GM21367 (cell line): ENCODE data around the gene ADAMTS2.

Experiments
- ATAC-seq: cut with Tn5 transposase; IDR thresholded peaks from one replicate; pipeline ENCODE4 v1.9.1; 2021; ENCODE audit not compliant: unreplicated experiment

The ADAMTS2 gene

DNA sequence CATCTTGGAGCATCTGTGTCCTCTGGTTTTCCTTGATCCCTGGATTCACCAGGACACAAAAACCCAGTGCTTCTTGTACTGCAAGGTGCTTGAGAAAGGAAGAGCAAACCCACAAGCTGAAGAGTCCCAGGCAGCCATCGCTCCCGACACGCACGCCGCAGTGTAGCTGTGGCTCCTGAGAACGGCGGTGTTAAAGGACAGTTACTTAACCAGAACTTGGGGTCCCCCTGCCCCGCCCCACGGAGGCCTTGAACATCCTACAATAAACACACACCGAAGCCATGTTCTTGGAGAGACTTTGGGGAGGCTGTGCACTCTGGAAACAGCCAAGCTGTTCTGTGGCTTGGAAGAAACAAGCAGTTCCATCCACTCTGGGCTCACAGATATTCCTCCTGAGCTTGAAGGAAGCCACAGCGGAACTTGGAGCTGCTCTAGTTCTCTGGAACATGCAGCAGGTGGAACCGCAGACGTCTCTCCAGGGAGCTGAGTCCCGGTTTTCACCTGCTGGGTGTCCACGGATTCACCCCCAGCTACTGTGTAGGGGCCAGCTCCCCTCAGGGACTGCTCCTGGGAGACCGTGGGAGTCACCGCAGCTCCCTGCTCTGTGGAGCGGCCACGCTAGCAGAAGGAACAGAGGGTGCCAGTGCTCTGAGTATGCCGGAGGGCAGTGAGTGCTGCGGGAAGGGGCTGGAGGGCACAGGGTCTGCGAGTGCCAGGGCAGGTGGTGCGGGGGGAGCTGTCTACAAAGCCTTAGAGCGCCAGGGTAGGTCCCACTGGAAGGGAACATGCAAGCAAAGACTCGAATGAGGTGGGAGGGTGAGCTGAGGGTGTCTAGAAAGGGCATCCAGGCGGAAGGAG lies 107.3 kb downstream of the ADAMTS2 start:
- no peak for ATAC-seq

- ATAC-seq, result no peak
These were observed 109.6 kb downstream of the ADAMTS2 start for GRCh38 chr5:179235416-179236400.

- no peak for ATAC-seq
These were observed 110.6 kb downstream of the ADAMTS2 start for GRCh38 chr5:179234563-179235135.

- ATAC-seq, result no peak
These were observed 111.2 kb downstream of the ADAMTS2 start for GRCh38 chr5:179233909-179234562.

DNA sequence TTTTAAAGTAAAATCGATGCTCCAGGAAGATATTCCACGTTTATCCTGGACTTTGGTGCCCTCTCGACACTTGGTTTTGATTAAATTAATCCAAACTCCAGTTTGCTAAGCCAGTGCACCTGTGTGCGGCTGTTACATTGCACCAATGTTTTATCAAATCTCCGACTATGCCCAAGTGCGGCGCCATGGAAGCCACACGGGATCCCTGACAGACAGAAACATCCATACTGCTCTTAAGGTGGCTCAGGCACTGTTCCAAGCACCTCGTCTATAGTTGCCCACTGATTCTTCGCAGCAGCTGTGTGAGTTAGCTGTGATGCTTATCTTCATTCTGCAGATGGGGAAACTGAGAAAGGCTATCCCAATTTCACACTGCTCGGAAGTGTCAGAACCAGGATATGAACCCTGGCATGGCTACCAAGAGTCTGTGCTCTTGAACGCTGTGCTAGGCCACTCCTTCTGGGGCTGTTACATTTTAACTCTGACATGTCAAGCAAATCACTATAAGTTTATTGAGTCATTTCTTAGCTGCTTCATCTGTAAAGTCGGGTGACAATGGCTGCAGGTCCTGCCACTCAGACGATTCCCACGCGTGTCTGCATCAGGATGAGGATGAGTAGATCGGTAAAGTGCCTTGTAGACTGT lies 113.0 kb downstream of the ADAMTS2 start:
- no peak for ATAC-seq

GRCh38 chr5:179231309-179231708 lies 114.0 kb downstream of the ADAMTS2 start:
- no peak for ATAC-seq

DNA sequence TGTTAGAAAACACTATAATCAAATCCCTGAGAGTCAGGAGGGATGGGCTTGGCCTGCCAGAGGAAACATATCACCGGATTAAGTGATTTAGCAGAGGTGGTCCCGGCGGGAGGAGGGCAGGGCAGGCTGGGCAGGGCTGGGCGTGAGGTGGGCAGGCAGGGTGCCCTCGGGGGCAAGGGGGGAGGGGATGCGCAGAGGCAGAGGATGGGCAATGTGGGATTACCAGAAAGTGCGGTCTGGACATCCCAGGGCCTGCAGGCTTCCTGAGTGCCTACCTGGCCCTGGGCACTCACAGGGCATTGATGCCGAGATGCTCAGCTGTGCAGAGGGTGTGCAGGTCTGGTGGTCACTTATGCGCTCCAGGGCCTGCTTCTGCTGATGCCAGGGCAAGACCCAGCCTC lies 115.2 kb downstream of the ADAMTS2 start:
- ATAC-seq, result no peak

DNA sequence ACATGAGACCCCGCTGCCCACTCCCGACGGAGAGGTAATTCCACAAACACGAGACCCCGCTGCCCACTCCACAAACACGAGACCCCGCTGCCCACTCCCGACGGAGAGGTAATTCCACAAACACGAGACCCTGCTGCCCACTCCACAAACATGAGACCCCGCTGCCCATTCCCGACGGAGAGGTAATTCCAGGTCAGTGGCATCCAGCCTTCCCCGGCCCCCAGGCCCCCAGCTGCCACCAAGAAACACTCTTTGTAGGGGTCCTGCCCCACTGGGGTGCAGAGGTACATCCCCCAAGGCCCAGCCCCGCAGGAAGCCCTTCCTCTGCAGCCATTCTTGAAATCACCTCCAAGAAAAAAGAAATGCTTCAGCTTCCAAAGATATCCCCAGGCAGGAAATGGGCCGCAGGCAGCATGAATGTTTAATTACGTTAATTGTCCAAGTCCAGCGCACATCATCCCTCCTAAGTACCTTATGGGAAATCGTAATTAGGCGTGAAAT lies 115.9 kb downstream of the ADAMTS2 start:
- ATAC-seq, result no peak

DNA sequence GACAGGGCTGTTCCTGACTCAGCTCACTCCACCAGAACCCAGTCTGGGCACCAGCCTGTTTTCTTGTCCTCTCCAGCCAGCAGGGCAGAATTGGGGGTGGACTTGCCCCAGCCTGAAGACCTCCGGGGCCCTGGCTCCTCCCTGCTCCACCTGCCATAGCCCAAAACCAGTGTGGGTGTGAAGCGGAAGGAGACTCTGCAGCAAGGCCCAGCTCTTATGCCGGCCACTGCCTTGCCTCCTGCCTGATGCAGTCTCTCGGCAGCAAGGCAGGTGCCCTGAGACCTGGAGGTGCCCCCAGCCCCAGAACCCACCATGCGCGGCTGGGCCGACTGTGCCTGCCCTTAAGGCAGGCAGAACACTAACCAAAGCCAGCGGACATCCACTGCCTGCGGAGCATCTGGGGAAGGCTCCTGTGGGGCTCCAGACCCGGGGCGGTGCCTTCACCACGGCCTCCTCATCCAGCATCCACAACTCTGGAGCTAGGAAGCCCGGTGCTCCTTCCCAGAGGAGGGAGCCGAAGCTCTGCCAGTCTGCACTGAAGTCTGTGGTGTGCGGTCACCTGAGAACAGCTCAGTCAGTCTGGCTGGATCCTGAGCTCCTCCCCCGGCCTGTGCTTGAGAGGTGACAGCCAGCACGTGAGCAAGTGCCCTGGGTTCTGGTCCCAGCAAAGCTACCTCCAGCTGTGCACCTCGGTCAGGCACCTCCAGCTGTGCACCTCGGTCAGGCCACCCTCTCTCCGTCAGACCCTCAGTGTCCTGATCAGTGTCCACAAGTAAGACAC lies 116.7 kb downstream of the ADAMTS2 start:
- no peak for ATAC-seq

- ATAC-seq, result no peak
These were observed 117.5 kb downstream of the ADAMTS2 start for GRCh38 chr5:179227580-179228311.

DNA sequence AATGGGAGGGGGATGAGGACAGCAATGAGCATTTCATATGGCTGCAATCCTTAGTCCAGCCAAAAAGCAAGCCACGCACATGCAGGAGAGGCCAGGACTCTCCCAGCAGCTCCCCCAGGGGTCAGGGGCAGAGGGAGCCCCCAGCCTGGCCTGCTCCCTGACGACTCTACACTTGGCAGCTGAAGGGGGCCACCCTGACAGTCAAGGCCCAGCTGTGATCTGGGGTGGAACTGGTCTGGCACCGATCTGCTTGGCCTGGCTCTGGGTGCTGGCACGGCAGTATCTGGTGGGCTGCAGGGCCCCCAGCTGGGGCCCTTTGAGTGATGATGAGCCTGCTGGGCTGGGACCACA lies 118.1 kb downstream of the ADAMTS2 start:
- ATAC-seq, result no peak

DNA sequence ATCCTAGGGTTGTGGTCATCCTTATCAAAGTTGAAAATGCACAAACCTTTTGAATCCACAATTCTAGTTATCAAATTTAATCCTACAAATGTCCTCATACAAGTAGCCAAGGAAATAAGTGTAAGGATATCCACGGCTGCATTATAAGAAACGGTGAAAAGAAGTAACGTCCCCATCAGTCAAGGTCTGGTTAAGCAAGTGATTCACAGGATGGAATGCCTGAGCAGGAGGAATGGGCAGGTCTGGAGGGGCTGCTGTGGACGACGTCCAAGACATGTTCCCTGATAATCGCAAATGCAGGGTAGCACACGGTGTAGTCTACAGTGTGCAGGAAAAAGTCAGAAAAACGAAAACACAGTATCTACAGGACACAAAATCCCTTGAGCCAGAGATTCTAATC lies 118.6 kb downstream of the ADAMTS2 start:
- ATAC-seq, result no peak

GRCh38 chr5:179225387-179225786 lies 119.9 kb downstream of the ADAMTS2 start:
- ATAC-seq, result no peak

DNA sequence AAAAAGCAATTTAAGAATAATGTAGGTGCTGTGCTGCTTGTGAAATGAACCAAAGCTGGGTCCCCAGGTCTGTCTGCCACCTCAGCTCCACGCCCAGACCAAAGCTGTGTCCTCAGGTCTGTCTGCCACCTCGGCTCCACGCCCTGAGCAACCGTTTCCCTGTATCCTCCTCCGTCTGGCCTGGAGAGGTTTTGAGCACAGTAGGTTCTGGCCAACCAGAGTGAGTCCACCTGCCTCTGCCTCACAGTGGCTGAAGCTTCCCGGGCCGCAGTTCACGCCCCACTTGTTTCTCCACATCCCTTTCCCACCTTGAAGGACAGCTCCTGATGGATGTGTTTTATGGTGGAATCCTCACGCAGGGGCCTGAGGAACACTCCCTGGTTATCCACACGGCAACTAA lies 120.5 kb downstream of the ADAMTS2 start:
- no peak for ATAC-seq

DNA sequence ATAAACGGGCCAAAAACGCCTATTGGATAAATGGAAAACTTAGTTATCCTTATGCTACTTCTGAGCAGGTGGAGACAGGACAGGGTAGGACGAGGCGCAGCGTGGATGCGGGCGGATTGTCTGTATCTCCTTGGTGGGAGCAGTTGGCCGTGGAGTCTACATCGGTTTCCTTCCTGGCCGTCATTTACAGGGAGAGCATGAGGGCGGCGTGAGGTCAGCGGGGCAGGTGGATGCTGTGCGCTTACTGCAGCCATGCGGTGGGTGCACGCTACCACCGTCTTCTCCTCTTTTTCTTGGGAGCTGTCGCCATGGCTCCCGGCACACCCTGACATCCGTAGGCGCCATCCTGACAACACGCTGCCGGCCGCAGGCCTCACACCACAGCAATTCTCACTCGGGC lies 121.3 kb downstream of the ADAMTS2 start:
- ATAC-seq, result no peak

GRCh38 chr5:179223528-179223927 lies 121.7 kb downstream of the ADAMTS2 start:
- no peak for ATAC-seq

- no peak for ATAC-seq
These were observed 122.8 kb downstream of the ADAMTS2 start for GRCh38 chr5:179222246-179223017.

- no peak for ATAC-seq
These were observed 123.4 kb downstream of the ADAMTS2 start for GRCh38 chr5:179221877-179222220.
